Fibroblast of lung (primary cell): ENCODE results near the gene SRSF3.

Experiments
- CTCF ChIP-seq, 2 donors: IDR thresholded peaks in 1 of 2; conservative IDR thresholded peaks in 1 of 2; 1 replicate in 1 of 2; 2 replicates in 1 of 2; pipeline ENCODE4 v1.5.1; 2011 to 2012; ENCODE audit warnings: low read length in 2 of 2, control low read depth in 1 of 2, inconsistent platforms in 1 of 2, low read depth in 1 of 2, mild to moderate bottlenecking in 1 of 2
- EZH2 ChIP-seq: IDR thresholded peaks from 2 replicates; pipeline ENCODE4 v1.5.1; 2012; ENCODE audit warnings: low read length, control low read depth, mild to moderate bottlenecking; ENCODE audit errors: missing control alignments

- TF ChIP-seq EZH2 (no peak), CTCF (conservative IDR thresholded peaks at IDR 0.05 in 1 of 2, IDR thresholded peaks at IDR 0.05 in 1 of 2; ENCODE audit: low read depth in 1 of 2, low read length in 2 of 2) (no peak)
These were observed 12.4 kb upstream of the SRSF3 start for GRCh38 chr6:36581716-36582115.
